Cortex of kidney (tissue), 1 donor: ENCODE results near the gene THAP4.

Source experiments
- DNase-seq: peaks from one replicate; lab custom pipeline; 2025; lab: John Stamatoyannopoulos, UW

The THAP4 gene

GRCh38 chr2:241546771-241547498 lies 90.0 kb downstream of the THAP4 start:
- no peak for DNase-seq

GRCh38 chr2:241545523-241546473 lies 91.2 kb downstream of the THAP4 start:
- DNase-seq = no peak

GRCh38 chr2:241545106-241545505 lies 91.9 kb downstream of the THAP4 start:
- DNase-seq = no peak

- no peak for DNase-seq
Observed at GRCh38 chr2:241542278-241542605, 94.7 kb downstream of the THAP4 start.

- DNase-seq = no peak
Observed at GRCh38 chr2:241541564-241542277, 95.2 kb downstream of the THAP4 start.

- DNase-seq = no peak
Observed at GRCh38 chr2:241540771-241541561, 96.0 kb downstream of the THAP4 start.

- DNase-seq = no peak
Observed at GRCh38 chr2:241540401-241540770, 96.6 kb downstream of the THAP4 start.

- DNase-seq = no peak
Observed at GRCh38 chr2:241539616-241540374, 97.2 kb downstream of the THAP4 start.

GRCh38 chr2:241538838-241539615 lies 97.9 kb downstream of the THAP4 start:
- DNase-seq = no peak

GRCh38 chr2:241535871-241536655 lies 100.9 kb downstream of the THAP4 start:
- no peak for DNase-seq

GRCh38 chr2:241534701-241535375 lies 102.1 kb downstream of the THAP4 start:
- no peak for DNase-seq
